HG02884 (cell line): ENCODE data around the gene ZNF738.

Source experiments
- ATAC-seq: cut with Tn5 transposase; IDR thresholded peaks from one replicate; pipeline ENCODE4 v1.9.1; 2021; ENCODE audit warnings: mild to moderate bottlenecking, moderate library complexity; ENCODE audit not compliant: unreplicated experiment

The ZNF738 gene

GRCh38 chr19:21422244-21422643 is 63.4 kb downstream of the ZNF738 start:
- ATAC-seq = no peak

- ATAC-seq = no peak
Measured at GRCh38 chr19:21423057-21424041, 64.5 kb downstream of the ZNF738 start.
